HCT116 (cell line): ENCODE results near the gene AGBL1. TPM values are rescaled to one million over a fixed set of nuclear protein-coding genes. Genes with fewer than 3 reads are reported as not detected.

Source experiments
- ATAC-seq: fragments of 200-7000 bp; cut with Tn5 transposase; 2 replicates; pipeline ENCODE4 v1.9.1; 2020; ENCODE audit warnings: mild to moderate bottlenecking, moderate library complexity
- BruUV-seq: library from RNA; stranded (reverse); fragments of 400-500 nt; replicated peaks from 2 replicates; lab custom pipeline; 2021; lab: Mats Ljungman, UMichigan
- CTCF ChIA-PET: fragments of 300-600 bp; sonication (Branson Sonifier 250); formaldehyde crosslinking; loops from one replicate; lab custom pipeline; 2021; ENCODE audit warnings: antibody characterized with exemption; lab: Charles Lee
- POLR2A ChIA-PET: fragments of 300-600, 350-600 bp; sonication (Branson Sonifier 250); formaldehyde crosslinking; loops from one replicate; lab custom pipeline; 2021; ENCODE audit warnings: antibody characterized with exemption; lab: Charles Lee
- RAD21 ChIA-PET, 2 experiments: fragments of 300-600 bp; sonication (Branson Sonifier 250); formaldehyde crosslinking; loops; one replicate each; lab custom pipeline; 2023; ENCODE audit warnings: low total read pairs in 2 of 2; ENCODE audit not compliant: uncharacterized antibody in 2 of 2, unreplicated experiment in 2 of 2, low non-redundant PET in 1 of 2; lab: Charles Lee
- DNase-seq: peaks from one replicate; pipeline ENCODE4 v3.0.0-alpha.2; 2010; ENCODE audit warnings: low read depth, low spot score
- H2AFZ ChIP-seq: fragments of 200-600 bp; shearing (Covaris generic), sonication (generic); 2 replicates; pipeline ENCODE4 v1.6.1; 2017; ENCODE audit warnings: low read depth, mixed run types, mixed read lengths, antibody characterized with exemption, low read length; ENCODE audit not compliant: poor library complexity, severe bottlenecking
- H3K27ac ChIP-seq: 2 replicates; pipeline ENCODE4 v1.5.1; 2012; ENCODE audit warnings: low read depth, low read length
- H3K27me3 ChIP-seq: fragments of 200-600 bp; sonication (generic); 2 replicates; pipeline ENCODE4 v1.6.1; 2016; ENCODE audit warnings: mixed run types, low read length, mixed read lengths; ENCODE audit not compliant: insufficient read depth
- H3K36me3 ChIP-seq, 2 experiments: fragments of 200-500 bp in 1 of 2; fragments of 200-600 bp in 1 of 2; sonication (Bioruptor generic) in 1 of 2; sonication (generic) in 1 of 2; 2 replicates each; pipeline versions ENCODE4 v1.5.1 to v1.6.1; 2014 to 2016; ENCODE audit warnings: low read length in 2 of 2, inconsistent platforms in 1 of 2, mixed read lengths in 1 of 2, mixed run types in 1 of 2; ENCODE audit not compliant: insufficient read depth in 2 of 2, control insufficient read depth in 1 of 2
- H3K4me1 ChIP-seq, 2 experiments: fragments of 200-600 bp in 1 of 2; sonication (generic) in 1 of 2; 2 replicates each; pipeline versions ENCODE4 v1.5.1 to v1.6.1; 2012 to 2017; ENCODE audit warnings: low read length in 2 of 2, inconsistent platforms in 1 of 2, mild to moderate bottlenecking in 1 of 2, mixed read lengths in 1 of 2, mixed run types in 1 of 2, moderate library complexity in 1 of 2; ENCODE audit not compliant: insufficient read depth in 2 of 2, control insufficient read depth in 1 of 2
- H3K4me2 ChIP-seq: fragments of 200-600 bp; sonication (generic); 2 replicates; pipeline ENCODE4 v1.6.1; 2017; ENCODE audit warnings: mixed run types, low read length, mixed read lengths
- H3K4me3 ChIP-seq, 2 experiments: fragments of 200-600 bp in 1 of 2; sonication (generic) in 1 of 2; replicated peaks in 1 of 2; 2 replicates each; pipeline ENCODE4 v1.5.1; 2011 to 2016; ENCODE audit warnings: low read length in 2 of 2, control low read depth in 1 of 2, low read depth in 1 of 2, mild to moderate bottlenecking in 1 of 2, mixed read lengths in 1 of 2, mixed run types in 1 of 2
- H3K79me2 ChIP-seq: fragments of 200-600 bp; sonication (generic); 2 replicates; pipeline ENCODE4 v1.6.1; 2017; ENCODE audit warnings: mild to moderate bottlenecking, mixed run types, low read length, moderate library complexity, mixed read lengths; ENCODE audit not compliant: insufficient read depth
- H3K9ac ChIP-seq: fragments of 200-600 bp; sonication (generic); 2 replicates; pipeline ENCODE4 v1.6.1; 2016; ENCODE audit warnings: low read length, mixed read lengths
- H3K9me2 ChIP-seq: fragments of 200-600 bp; sonication (generic), shearing (Covaris generic); 2 replicates; pipeline ENCODE4 v1.6.1; 2017; ENCODE audit warnings: mixed run types, mild to moderate bottlenecking, moderate library complexity; ENCODE audit not compliant: insufficient read depth
- H3K9me3 ChIP-seq, 2 experiments: fragments of 200-500 bp in 1 of 2; fragments of 200-600 bp in 1 of 2; sonication (Bioruptor generic) in 1 of 2; sonication (generic) in 1 of 2; 2 replicates each; pipeline ENCODE4 v1.6.1; 2014 to 2017; ENCODE audit warnings: low read length in 2 of 2, mixed read lengths in 2 of 2, inconsistent platforms in 1 of 2, low read depth in 1 of 2, mild to moderate bottlenecking in 1 of 2, mixed run types in 1 of 2, moderate library complexity in 1 of 2; ENCODE audit not compliant: control insufficient read depth in 1 of 2, insufficient read depth in 1 of 2
- H4K20me1 ChIP-seq: fragments of 200-600 bp; sonication (generic), shearing (Covaris generic); 2 replicates; pipeline ENCODE4 v1.6.1; 2017; ENCODE audit warnings: mixed run types, mild to moderate bottlenecking, moderate library complexity; ENCODE audit not compliant: insufficient read depth
- CTCF ChIP-seq, 3 experiments: fragments of 200-600 bp in 1 of 3; sonication (generic) in 1 of 3; IDR thresholded peaks in 2 of 3; conservative IDR thresholded peaks in 1 of 3; 2 replicates each; pipeline ENCODE4 v1.5.1; 2012 to 2017; ENCODE audit warnings: low read depth in 2 of 3, low read length in 2 of 3, antibody characterized with exemption in 1 of 3, borderline replicate concordance in 1 of 3, control low read depth in 1 of 3, mild to moderate bottlenecking in 1 of 3, mixed read lengths in 1 of 3, mixed run types in 1 of 3, moderate library complexity in 1 of 3; ENCODE audit not compliant: insufficient read depth in 1 of 3
- EGR1 ChIP-seq: IDR thresholded peaks from 2 replicates; pipeline ENCODE4 v1.6.1; 2012; ENCODE audit warnings: low read depth
- ELF1 ChIP-seq: IDR thresholded peaks from 2 replicates; pipeline ENCODE4 v1.6.1; 2012; ENCODE audit warnings: low read depth, borderline replicate concordance
- EZH2 ChIP-seq: fragments of 200-600 bp; sonication (generic); IDR thresholded peaks from 2 replicates; pipeline ENCODE4 v1.6.1; 2017; ENCODE audit warnings: antibody characterized with exemption, mixed run types
- EZH2phosphoT487 ChIP-seq: fragments of 200-600 bp; IDR thresholded peaks from 2 replicates; pipeline ENCODE4 v1.6.1; 2018; ENCODE audit warnings: antibody characterized with exemption, borderline replicate concordance
- JUND ChIP-seq: IDR thresholded peaks from 2 replicates; pipeline ENCODE4 v1.6.1; 2012
- MAX ChIP-seq: IDR thresholded peaks from 2 replicates; pipeline ENCODE4 v1.6.1; 2012
- POLR2AphosphoS5 ChIP-seq: IDR thresholded peaks from 2 replicates; pipeline ENCODE4 v1.6.1; 2011; ENCODE audit warnings: mild to moderate bottlenecking, low read depth, low read length, moderate library complexity
- RAD21 ChIP-seq: IDR thresholded peaks from 2 replicates; pipeline ENCODE4 v1.6.1; 2012; ENCODE audit warnings: low read depth, mild to moderate bottlenecking
- REST ChIP-seq: IDR thresholded peaks from 2 replicates; pipeline ENCODE4 v1.6.1; 2012; ENCODE audit warnings: low read depth
- SIN3A ChIP-seq: IDR thresholded peaks from 2 replicates; pipeline ENCODE4 v1.6.1; 2012; ENCODE audit warnings: low read depth
- SP1 ChIP-seq: IDR thresholded peaks from 2 replicates; pipeline ENCODE4 v1.6.1; 2012; ENCODE audit warnings: low read depth
- SRF ChIP-seq: IDR thresholded peaks from 2 replicates; pipeline ENCODE4 v1.6.1; 2012; ENCODE audit warnings: low read depth
- TCF7L2 ChIP-seq: IDR thresholded peaks from 2 replicates; pipeline ENCODE4 v1.7.0; 2011; ENCODE audit warnings: borderline replicate concordance, inconsistent platforms; ENCODE audit not compliant: insufficient read depth, insufficient read length; ENCODE audit errors: extremely low read depth
- YY1 ChIP-seq: IDR thresholded peaks from 2 replicates; pipeline ENCODE4 v1.6.1; 2011; ENCODE audit warnings: low read length, low read depth, moderate library complexity, mild to moderate bottlenecking; ENCODE audit not compliant: insufficient replicate concordance; ENCODE audit errors: extremely low read depth
- ZBTB33 ChIP-seq: IDR thresholded peaks from 2 replicates; pipeline ENCODE4 v1.6.1; 2011; ENCODE audit warnings: mild to moderate bottlenecking, low read length, moderate library complexity; ENCODE audit not compliant: insufficient replicate concordance; ENCODE audit errors: extremely low read depth
- ZFX ChIP-seq: fragments of 450-650 bp; IDR thresholded peaks from 2 replicates; pipeline ENCODE4 v1.6.1; 2017
- ZNF274 ChIP-seq: fragments of 200-500 bp; sonication (Bioruptor generic); IDR thresholded peaks from 2 replicates; pipeline ENCODE4 v1.6.1; 2014; ENCODE audit warnings: mild to moderate bottlenecking, low read depth, low read length, inconsistent platforms
- intact Hi-C: fragments of 100-400 bp; cut with micrococcal nuclease; formaldehyde crosslinking; loops from 2 replicates; pipeline ENCODE4 v1.10.0; 2022
- total RNA-seq: library from RNA; stranded (reverse); gene quantifications from one replicate; pipeline ENCODE4 v1.2.1, GENCODE V29; 2021; ENCODE audit not compliant: unreplicated experiment
- TF ChIP-seq, protein P1 (sequence below): IDR thresholded peaks from 2 replicates; pipeline ENCODE4 v1.6.1; 2012

The AGBL1 gene
- total RNA-seq, 1 experiment from 2014 or later: not detected

- no peaks in the 10 kb centered on the region for H3K79me2 ChIP-seq
- no peaks in the 10 kb centered on the region for H3K27me3 ChIP-seq
- no peaks in the 10 kb centered on the region for H3K4me1 ChIP-seq
- no peaks in the 10 kb centered on the region for H4K20me1 ChIP-seq
- TF ChIP-seq ELF1: no peak
- no peak for TF ChIP-seq CTCF (IDR thresholded peaks at IDR 0.05 in 2 of 3, conservative IDR thresholded peaks at IDR 0.05 in 1 of 3; ENCODE audit: borderline replicate concordance in 1 of 3, insufficient read depth in 1 of 3, low read depth in 2 of 3, low read length in 2 of 3)
- no peak for TF ChIP-seq SP1
- no peak for TF ChIP-seq ZBTB33
- no peak for TF ChIP-seq REST
- TF ChIP-seq MAX: no peak
- no peak for TF ChIP-seq EZH2
- TF ChIP-seq ZNF274: no peak
- no peak for TF ChIP-seq ZFX
- TF ChIP-seq RAD21: no peak
- TF ChIP-seq, protein P1, sequence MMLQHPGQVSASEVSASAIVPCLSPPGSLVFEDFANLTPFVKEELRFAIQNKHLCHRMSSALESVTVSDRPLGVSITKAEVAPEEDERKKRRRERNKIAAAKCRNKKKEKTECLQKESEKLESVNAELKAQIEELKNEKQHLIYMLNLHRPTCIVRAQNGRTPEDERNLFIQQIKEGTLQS: no peak
- TF ChIP-seq TCF7L2: no peak
- no peak for TF ChIP-seq JUND
- TF ChIP-seq SIN3A: no peak
- no peak for TF ChIP-seq YY1
- TF ChIP-seq SRF: no peak
- no peak for TF ChIP-seq EGR1
- TF ChIP-seq EZH2phosphoT487: no peak
- no peak for TF ChIP-seq POLR2AphosphoS5
- no peak overlapping the region for H3K9ac ChIP-seq
- DNase-seq (no peak), ATAC-seq (no peak)
- no peak overlapping the region for H3K4me3 ChIP-seq
- no peaks in the 10 kb centered on the region for H3K9me2 ChIP-seq
- H3K36me3 ChIP-seq: no peaks in the 10 kb centered on the region
- H2AFZ ChIP-seq: no peak overlapping the region
- ChIA-PET CTCF (no interaction called here), POLR2A (no interaction called here), RAD21 (no interaction called here)
- BruUV-seq: no TSS peak
- intact Hi-C loops: no loop called here
- H3K27ac ChIP-seq: no peak overlapping the region
- peaks cover 0 to 4% of the 10 kb centered on the region in 2 experiments; a peak in 2 of 4 replicates for H3K9me3 ChIP-seq
- no peak overlapping the region for H3K4me2 ChIP-seq
Measured at GRCh38 chr15:86197770-86198169, 118.1 kb downstream of the AGBL1 start.
